Epithelial cell of prostate (primary cell): Measurements from ENCODE around the gene PHTF1.
"Not testable (repeated sequence)": the region's sequence is repeated elsewhere in the genome, so short reads cannot be mapped to it uniquely, and the experiment has no call there.

Source experiments
- DNase-seq: peaks from one replicate; pipeline ENCODE4 v3.0.0-alpha.2; 2011; ENCODE audit warnings: low read depth, low spot score
- H3K27ac ChIP-seq: fragments of 450-650 bp; 2 replicates; pipeline ENCODE4 v1.5.1; 2017; ENCODE audit warnings: mild to moderate bottlenecking

The PHTF1 gene

GRCh38 chr1:113742515-113742914 is 16.8 kb downstream of the PHTF1 start:
- no peak for DNase-seq

DNA sequence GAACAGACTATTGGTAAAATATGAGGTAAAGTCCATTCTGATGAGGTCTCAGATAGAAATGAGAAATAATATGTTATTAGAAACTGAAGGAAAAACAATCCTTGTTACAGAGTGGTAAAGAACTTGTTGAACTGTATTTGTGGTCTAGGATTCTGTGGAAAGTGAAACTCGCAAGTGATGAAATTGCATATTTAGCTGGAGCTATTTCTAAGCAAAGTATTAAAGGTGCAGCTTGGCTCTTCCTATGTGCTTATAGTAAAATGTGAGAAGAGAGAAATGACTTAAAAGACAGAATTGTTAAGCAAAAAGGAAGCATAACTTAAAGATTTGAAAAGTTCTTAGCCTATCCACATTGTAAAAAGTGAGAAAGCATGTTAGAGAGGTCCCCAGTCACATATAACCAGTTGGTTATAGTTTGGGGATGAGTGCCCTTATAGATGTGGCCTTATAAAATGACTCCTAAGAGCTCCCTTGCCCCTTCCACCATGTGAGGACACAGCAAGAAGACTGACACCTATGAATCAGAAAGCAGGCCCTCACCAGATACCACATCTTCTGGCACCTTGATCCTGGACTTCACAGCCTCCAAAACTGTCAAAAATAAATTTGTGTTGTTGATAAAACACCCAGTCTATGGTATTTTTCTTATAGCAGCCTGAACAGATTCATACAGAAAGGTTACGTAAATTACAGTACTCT is 24.8 kb downstream of the PHTF1 start:
- H3K27ac ChIP-seq = no peak overlapping the region
- DNase-seq = no peak

More at GRCh38 chr1:113742515-113742914, 16.8 kb downstream of the PHTF1 start:
- no peak overlapping the region for H3K27ac ChIP-seq

- DNase-seq = no peak
- H3K27ac ChIP-seq = no peak overlapping the region
Observed at GRCh38 chr1:113732802-113733201, 26.5 kb downstream of the PHTF1 start.

DNA sequence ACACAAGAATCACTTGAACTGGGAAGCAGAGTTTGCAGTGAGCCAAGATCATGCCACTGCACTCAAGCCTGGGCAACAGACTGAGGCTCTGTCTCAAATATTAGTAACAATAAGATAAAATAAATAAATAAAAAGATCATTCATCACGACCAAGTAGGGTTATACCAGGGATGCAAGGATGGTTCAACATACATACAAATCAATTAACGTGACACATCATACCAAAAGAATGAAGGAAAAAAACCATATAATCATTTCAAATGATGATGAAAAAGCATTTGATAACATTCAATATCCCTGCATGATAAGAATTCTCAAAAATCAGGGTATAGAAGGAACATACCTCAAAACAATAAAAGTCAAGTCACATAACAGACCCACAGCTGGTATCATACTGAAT is 38.3 kb downstream of the PHTF1 start:
- DNase-seq = no peak
- H3K27ac ChIP-seq = no peak overlapping the region

- not testable (repeated sequence) for DNase-seq, H3K27ac ChIP-seq
Observed at GRCh38 chr1:113718621-113719020, 40.7 kb downstream of the PHTF1 start.

DNA sequence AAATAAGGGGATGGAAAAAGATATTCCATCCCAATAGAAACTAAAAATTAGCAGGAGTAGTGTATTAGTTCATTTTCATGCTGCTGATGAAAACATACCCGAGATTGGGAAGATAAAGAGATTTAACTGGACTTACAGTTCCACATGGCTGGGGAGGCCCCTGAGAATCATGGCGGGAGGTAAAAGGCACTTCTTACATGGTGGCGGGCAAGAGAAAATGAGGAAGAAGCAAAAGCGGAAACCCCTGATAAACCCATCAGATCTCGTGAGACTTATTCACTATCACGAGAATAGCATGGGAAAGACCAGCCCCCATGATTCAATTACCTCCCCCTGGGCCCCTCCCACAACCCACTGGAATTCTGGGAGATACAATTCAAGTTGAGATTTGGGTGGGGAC is 41.8 kb downstream of the PHTF1 start:
- H3K27ac ChIP-seq, DNase-seq: not testable (repeated sequence)

DNA sequence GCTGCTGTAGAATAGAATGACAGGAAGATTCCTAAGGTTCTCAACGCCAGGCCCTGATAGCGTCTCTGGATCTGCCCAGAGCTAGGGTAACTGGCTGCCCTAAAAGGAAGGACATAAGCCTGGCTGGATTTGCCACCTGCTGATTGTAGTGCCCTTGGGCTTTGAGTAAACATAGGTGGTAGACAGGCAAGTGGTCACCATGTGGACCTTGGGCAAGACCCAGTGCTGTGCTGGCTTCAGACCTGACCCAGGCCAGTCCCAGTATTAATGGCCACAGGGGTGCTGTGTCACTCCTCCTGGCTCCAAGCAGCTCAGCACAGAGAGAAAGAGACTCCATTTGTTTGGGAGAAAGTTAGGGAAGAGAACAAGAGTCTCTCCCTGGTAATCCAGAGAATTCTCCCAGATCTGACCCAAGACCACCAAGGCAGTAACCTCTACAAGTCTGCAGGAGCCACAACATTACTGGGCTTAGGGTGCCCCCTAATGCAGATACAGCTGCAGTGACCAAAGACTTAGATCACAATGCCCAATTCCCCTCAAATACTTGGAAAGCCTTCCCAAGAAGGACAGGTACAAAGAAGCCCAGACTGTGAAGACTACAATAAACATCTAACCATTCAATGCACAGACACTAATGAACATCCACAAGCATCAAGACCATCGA is 44.5 kb downstream of the PHTF1 start:
- no peak for DNase-seq
- H3K27ac ChIP-seq = no peak overlapping the region

- DNase-seq = no peak
- no peak overlapping the region for H3K27ac ChIP-seq
Observed at GRCh38 chr1:113701429-113701828, 57.9 kb downstream of the PHTF1 start.

DNA sequence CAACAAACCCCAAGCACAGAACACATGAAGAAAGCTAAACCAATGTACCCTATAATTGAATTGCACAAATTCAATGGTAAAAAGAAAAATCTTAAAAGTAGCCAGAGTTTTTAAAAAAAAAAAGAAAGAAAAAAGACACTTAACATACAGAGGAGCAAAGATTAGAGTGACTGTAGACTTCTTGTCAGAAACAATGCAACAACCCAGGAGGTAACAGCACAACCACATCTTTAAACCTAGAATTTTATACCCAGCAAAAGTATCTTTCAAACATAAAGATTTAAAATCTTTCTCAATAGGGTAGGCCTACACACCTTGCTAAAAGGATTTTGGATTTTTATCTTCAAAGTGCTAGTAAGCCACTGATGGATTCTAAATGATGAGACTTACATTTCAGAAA is 64.4 kb downstream of the PHTF1 start:
- no peak overlapping the region for H3K27ac ChIP-seq
- no peak for DNase-seq

DNA sequence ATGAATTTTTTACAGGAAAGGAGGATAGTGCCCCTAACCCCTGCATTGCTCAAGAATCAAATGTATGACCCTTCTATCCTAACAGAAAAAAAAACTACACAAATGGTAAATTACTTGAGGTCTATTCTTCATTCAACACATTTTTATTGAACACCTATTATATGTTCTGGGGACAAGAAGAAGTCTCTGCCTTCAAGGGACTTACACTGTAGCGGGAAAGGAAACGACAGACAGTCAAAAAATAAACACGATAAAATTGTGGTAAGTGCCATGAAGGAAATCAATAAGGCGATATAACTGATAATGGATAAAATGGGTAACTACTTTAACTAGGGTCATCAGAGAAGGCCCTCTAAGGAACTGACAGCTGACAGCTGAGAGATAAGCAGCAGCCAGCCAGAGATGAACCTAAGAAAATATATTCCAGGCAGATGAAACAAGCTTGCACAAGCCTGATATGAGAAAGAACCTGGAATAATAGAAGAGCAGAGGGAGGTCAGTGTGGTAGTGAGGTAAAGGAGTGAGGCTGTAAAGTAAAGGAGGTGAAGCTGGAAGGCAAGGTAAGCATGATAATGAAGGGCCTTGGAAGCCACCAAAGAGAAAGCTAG is 66.4 kb downstream of the PHTF1 start:
- no peak overlapping the region for H3K27ac ChIP-seq
- no peak for DNase-seq

GRCh38 chr1:113692342-113692741 is 66.9 kb downstream of the PHTF1 start:
- no peak for DNase-seq
- no peak overlapping the region for H3K27ac ChIP-seq

- DNase-seq = no peak
- no peak overlapping the region for H3K27ac ChIP-seq
Observed at GRCh38 chr1:113691184-113691583, 68.1 kb downstream of the PHTF1 start.

GRCh38 chr1:113686891-113687618 is 72.2 kb downstream of the PHTF1 start:
- no peak for DNase-seq
- no peak overlapping the region for H3K27ac ChIP-seq

DNA sequence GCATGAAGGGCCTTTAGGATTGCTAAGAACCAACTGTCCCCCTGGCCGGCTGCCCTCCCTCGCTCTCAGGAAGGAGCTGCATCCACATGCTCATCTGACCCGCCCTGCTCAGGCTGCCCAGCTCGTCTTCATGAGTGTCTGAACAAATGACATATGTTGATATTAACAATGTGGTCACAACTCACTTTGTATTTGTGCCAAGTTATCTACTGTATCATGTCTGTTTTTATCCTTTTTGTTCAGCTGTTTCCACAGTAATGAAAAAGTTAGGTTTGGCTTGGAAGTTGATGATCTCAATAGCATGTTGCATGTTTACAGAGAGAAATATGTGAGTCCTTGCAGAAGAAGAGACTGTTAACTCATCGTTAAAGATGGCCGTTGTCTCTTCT is 75.1 kb downstream of the PHTF1 start:
- no peak overlapping the region for H3K27ac ChIP-seq
- DNase-seq = no peak

DNA sequence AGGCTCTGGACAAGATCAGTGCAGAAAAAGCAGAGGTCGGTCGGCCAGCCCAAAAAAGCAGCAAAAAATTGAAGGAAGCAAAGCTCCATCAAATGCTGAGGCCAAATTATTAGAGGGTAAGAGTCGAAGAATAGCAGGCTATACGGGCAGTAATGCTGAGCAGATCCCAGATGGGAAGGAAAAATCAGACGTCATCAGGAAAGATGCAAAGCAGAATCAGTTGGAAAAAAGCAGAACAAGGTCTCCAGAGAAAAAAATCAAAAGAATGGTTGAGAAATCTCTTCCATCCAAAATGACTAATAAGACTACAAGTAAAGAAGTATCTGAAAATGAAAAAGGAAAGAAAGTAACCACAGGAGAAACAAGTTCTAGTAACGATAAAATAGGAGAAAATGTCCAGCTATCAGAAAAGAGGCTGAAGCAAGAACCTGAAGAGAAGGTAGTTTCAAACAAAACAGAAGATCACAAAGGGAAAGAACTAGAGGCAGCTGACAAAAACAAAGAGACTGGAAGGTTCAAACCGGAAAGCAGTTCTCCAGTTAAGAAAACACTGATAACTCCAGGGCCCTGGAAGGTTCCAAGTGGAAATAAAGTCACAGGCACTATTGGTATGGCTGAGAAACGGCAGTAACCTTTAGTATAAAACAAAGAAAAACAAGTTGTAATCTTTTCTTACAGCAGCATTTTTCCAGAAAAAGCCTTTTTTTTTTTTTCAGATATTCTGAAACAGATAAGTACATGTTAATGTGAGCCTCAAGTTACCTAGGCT is 75.7 kb downstream of the PHTF1 start:
- DNase-seq = no peak
- no peak overlapping the region for H3K27ac ChIP-seq

GRCh38 chr1:113681596-113682337 is 77.5 kb downstream of the PHTF1 start:
- H3K27ac ChIP-seq = no peak overlapping the region
- DNase-seq = no peak

DNA sequence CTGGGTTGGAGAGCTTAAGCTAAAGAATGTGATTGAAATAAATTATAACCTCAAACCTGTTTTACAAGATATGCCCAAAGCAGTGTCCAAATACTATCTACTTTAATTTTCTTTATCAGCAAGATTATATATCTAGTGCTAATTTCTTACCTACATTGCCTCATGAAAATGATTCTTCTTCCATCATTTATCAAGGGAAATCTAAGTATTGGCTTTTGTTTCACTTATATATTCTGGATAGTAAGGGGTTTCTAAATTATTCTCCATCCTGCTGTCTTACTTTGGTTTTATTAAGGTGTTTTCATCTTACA is 81.2 kb downstream of the PHTF1 start:
- H3K27ac ChIP-seq = no peak overlapping the region
- no peak for DNase-seq

DNA sequence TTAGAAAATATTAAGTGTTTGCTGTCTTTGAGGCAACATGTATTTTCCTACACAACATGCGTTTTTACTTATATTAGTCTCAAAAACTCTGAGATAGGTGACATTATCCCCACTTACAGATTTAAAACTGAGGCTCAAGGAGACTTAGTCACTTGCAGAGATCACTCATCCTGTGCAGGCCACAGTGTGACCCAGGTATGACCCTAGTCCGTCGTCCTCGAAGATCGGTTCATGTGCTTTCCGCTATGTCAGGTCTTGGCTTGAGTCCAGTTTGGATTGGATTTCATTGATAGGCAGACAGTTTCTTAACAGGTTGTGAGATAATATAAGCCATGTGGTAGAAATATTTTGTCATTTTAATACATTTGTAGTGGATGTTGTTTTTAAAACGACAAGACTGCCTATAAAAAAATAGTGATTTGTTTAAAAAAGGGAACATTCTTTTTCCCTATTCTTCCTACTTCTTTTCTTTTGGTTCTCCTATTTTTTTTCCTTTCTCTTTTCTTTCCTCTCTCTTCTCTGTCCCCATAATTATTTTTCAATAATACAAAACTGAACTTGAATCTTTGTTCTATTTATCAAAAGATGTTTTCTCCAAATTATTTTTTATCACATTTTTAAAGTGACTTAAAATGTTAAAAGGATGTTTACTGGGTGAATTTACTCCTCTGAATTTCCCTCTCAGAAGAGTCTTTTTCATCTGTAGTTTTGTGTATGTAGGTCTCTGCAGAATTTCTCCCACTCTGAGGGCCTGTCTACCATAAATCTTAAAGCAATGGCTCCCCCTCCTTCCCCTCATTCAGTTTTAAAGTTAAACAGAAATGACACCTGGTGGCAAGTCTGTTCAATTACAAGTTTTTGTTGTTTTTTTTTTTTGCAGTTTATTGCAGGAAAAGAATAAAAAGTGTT is 81.8 kb downstream of the PHTF1 start:
- DNase-seq = no peak
- H3K27ac ChIP-seq = no peak overlapping the region

DNA sequence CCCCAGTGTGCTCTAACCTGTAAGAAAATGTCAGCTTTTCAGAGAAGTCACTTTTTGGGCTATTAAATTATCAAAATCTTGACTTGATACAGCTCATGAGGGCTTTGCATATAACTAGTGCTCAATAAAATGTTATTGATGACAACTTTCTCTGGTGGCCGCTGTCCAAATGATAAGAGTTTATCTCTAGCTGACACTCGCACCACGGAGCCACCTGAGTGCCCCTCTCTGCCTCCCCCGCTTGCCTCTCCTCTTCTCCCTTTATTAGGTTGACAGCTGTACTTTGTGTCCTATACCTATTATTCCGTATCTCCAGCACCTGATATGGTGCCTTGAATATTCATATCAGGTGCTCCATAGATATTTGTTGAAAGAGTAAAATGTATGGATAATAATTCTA is 82.8 kb downstream of the PHTF1 start:
- DNase-seq = no peak

More for the DNA sequence above, 82.8 kb downstream of the PHTF1 start:
- no peak overlapping the region for H3K27ac ChIP-seq
